Inflammatory macrophage treated with lipopolysaccharide for 4 hours (primary cell): ENCODE measurements around the gene ZNF280B.

Experiments used
- DNase-seq: peaks from one replicate; pipeline ENCODE4 v3.0.0-alpha.2; 2020

The ZNF280B gene, protein sequence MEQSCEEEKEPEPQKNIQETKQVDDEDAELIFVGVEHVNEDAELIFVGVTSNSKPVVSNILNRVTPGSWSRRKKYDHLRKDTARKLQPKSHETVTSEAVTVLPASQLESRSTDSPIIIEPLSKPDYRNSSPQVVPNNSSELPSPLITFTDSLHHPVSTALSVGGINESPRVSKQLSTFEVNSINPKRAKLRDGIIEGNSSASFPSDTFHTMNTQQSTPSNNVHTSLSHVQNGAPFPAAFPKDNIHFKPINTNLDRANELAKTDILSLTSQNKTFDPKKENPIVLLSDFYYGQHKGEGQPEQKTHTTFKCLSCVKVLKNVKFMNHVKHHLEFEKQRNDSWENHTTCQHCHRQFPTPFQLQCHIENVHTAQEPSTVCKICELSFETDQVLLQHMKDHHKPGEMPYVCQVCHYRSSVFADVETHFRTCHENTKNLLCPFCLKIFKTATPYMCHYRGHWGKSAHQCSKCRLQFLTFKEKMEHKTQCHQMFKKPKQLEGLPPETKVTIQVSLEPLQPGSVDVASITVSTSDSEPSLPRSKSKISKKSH

DNA sequence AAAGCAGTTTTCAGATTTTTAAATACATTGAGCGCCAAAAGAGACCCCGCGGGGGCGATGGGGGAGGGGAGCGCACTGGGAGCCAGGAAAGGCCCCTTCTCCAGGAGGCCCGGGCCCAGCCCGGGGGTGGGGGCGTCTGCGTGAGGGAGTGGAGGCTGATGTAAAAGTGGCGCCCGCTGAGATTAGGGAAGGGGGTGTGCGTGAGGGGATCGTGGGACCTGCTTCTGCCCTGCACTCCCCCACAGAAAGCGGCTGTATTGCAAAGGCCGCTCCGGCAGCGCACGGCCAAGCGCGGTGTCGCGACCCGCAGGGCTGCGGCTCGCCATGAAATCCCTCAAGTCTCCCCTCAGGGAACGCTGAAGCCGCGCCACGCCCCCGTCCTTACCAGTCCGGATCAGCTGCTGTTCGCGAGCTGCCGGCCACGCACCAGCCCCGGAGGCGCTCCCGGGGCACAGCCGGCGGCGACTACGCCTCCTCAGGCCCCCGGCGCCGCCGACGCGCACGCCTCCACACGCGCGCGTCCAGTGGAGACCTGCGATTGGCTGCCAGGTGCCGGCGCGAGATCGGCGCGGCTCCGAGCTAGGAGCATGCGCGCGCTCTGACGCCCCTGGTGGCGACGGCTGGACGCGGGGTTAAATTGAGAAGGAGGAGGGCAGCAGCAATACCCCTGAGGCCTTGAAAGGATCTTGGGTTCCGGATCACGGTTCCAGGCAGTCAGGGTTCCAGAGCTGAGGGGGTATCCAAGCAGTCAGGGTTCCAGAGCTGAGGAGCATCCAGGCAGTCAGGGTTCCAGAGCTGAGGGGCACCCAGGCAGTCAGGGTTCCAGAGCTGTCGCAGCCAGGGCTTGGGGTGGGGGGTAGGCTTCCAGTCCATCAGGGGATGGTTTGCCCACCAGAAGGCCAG is at the start of gene ZNF280B:
ZNF280B (minus strand) TSS at position 469 of the 903 bp plus-strand sequence. CDS start 19,344 bp downstream, outside the sequence.
- peak; percentile 67 for DNase-seq

DNA sequence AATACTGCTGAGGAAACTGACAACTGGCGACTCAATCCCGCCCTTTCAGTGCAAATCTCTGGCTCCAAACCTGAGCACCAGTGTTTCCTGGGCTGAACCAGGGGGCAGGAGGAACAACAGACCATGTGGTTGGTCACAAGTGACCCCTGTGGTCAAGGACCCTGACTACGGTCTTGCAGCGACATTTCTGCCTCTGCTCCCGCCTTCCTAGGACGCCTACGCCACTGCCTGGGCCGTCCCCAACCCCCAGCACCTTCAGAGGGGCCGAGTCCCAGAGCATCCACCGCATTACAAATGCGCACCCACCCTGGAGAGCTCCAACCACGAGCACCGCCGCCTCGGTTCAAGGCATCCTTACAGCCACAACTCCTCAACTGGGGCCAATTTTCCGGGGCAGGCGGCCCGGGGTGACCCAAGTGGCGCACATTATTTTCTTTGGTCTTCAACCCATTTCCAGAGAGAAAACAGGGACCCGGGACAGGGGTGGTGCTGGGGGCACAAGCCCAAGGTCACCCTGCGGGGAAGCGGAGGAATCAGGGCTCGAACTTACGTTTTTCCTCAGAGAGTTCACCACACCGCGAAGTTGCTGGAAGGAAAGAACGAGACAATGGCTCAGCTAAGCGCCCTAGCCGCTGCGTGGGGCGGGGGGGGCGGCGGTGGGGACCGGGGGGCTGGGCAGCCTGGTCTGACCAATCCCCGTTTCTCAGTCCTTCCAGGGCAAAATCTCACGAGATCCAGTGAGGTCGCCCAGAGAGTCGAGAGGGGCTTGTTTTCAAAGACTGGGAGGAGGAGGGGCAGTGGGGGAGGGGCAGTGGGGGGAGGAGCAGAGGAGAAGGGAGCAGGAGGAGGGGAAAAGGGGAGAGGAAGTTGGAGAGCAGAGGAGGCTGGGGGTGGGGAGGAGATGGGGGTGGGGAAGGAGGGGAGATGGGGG is 48.7 kb upstream of the ZNF280B start:
- no peak for DNase-seq

DNA sequence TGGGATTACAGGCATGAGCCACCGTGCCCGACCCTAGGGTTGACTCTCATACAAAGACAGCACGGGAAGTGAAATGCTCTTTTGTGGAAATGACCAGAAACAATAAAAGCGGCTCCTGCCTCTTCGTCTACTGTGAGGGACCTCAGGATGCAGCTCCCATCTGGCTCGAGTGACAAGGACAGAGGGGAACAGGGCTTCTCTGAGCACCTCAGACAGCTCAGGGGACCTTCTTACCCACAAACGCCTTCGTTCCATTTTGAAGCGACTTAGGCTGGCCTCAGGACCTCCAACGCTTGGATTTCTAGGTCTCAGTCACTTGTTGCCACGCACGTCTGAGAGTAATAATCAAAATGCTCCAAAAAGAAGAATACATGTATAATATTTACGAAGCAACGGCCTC is 48.0 kb upstream of the ZNF280B start:
- DNase-seq: no peak

DNA sequence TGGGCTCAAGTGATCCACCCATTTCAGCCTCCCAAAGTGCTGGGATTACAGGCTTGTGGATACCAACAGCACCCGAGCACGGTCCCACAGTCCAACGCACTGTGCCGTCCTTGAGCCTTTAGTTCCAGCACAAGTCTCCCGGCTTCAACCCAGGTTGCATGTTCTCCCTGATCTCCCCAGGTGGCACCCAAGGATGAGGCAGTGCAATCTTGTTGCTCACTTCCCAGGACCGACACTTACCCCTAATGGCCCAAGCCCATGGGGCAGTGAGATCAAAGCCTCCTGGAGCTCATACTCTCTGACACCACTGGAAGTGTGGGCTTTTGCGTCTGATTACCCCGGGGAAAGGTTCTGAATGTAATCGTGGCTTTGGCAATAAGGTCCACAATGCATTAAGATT is 47.1 kb upstream of the ZNF280B start:
- DNase-seq: no peak

DNA sequence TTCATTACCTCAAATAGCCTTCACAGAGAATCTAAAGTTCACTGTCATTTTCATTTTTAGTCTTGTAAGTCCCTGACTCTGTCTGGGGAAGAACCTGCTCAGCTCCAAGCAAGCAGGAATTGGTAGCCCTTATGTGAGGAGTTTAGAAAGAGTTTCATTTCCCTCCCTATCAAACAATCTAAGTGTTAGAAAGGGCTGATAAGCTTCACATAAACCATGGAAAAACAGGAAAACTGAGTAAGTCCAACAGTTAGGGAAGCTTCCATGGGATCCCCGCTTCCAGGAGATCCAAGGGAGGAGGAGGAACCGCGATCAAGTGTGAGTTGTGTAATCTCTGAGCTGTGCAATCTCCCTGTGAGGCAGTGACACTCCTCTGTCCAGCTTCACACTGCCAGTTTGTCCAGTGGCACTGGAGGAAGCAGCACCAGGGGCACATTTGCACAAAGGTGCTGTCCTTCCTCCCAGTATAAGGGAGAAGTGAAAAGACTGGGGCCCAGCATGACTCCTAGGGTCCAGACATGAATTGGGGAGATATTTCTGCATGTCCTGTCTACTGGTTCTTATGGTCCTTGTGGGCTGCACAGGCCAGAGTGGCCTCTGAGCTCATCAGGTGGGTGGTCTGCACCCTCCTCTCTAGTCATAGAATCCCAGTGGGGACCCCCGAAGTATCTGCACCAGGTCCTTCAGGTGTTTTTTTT is 46.2 kb upstream of the ZNF280B start:
- peak; percentile 46 for DNase-seq

DNA sequence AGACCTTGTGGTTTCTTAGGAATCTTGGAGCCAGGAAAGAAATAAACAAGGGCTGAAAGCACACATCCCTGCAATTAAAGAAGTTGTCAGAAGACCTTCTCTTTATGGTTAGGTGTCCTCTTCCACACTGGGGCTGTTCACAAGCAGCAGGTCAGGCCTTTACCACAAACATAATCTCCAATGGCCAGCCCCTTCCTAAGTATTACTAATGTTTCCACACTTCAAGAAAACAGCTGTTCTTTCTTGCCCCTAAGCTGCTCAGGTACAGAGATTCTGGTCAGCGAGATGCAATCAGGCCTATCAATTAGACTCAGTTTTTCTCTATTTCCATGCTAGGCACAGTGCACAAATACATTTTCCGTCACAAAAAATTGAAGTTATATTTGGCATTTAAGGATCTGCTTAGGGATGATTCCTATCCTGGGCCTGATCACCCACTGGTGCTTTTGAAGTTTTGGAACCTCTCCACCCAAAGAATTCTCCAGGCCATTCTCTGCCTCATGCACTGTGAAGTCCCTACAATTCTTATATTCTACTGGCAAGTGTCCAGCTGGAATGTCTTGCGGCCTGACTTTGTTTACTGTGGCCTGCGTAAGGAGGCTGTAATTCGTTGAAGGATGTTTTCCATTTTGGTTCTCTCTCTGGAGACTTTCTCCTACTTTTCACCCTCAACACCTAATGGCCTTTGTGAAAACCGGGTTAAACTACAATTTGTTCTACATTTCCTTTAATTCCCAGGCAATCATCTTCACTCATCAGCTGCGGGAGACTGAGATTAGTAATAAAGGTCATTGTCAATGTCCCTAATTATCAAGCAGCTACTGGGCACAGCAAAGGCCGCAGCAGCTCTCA is 45.4 kb upstream of the ZNF280B start:
- no peak for DNase-seq

DNA sequence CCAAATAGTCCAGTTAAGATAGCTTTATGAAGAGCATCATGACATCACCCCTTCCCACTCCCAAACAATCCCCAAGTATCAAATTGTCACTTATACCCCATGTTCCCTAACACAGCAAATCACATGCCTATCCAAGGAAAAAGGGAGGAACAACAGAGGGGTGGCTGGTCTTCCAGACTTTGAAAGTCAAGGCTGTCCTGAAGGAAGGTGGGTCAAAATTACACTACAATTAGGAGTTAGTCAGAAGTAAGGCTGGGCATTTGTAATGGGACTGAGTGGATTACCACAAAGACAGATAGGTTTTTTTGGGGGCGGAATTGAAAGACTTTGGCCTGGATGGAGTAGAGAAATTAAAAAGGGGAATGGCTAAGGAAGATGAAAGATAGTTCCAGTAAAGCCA is 44.6 kb upstream of the ZNF280B start:
- DNase-seq: no peak

DNA sequence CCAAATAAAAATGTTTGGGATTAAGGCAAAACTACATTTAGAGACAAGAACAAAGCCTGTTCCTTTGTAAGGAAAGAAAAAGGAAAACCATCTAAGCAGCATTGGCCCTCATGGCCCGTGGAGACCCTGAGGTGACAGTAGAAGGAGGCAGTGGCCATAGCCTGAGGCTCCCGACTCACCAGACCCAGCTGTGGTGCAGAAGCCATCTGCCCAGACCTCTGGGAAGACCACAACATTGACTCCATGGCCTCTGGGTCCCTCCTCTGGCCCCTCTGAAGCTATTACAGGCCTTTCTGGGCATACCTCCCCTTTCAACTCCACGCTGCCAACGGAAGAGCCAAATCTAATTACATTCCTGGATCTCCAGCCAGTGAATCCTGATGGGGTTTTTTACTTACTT is 44.1 kb upstream of the ZNF280B start:
- DNase-seq: no peak

DNA sequence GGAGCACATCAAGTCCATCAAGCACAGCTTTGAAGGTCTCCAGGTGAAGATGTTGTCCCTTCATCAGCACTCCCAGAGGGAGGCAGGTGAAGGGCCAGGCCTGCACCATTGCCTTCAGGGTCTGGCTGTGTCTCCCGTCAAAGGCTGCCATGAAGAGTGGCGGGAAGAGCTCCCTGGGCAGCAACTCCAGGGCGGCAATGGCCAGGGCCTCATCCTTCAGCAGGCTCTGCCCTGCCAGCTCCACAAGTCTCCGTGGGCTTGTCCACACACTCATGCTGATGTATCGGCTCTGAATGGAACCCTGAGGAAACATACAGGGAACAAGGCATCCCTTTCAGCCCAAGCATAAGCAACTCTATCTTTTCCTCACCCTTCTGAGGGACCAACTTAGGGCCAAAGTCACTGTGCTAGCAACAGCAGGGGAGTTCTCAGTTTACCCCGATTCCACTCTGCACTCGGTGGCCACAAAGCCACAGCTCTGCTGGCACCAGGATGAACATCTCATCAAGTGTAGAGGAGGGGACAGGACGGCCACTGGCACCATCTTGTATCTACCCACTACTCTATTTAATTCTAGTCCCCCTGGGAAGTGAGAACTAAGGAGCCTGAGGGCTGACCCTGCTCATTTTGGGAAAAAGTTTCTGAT is 42.4 kb upstream of the ZNF280B start:
- DNase-seq: no peak

DNA sequence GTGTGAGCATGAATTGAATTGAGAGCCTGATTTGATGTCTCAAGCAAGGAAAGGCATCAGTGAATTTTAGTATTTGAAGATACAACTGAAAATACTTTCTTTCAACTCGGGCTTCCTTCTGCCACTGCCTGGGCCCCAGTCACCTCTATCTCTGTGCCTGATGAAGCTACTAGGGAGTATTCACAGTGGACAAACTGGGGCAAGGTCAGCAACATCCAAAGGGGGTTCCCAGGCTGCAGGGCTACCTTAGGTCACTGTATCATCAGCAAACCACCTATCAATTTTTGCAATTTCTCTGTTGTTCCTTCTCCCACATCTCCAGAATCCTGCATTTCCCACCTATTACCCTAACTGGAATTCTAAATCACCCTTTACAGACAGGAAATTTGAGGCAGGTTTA is 40.4 kb upstream of the ZNF280B start:
- no peak for DNase-seq

DNA sequence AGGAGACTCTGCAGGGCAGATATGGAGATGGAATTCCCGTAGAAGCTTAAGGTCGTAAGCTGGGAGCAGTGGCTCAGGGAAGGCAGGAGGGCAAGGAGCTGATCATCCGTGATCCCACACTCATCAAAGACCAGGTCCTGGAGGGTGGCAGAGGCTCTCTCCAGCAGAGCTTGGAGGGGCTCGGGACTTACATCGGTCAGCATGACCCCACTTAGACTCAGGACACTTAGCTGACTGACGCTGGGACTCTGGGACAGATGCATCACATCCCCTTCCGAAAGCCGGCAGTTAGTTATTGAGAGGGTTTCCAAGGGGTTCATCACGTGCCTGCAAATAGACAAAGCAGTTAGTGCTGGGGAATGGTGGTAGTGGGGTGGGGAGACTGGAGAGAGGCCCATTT is 39.8 kb upstream of the ZNF280B start:
- DNase-seq: peak; percentile 2

DNA sequence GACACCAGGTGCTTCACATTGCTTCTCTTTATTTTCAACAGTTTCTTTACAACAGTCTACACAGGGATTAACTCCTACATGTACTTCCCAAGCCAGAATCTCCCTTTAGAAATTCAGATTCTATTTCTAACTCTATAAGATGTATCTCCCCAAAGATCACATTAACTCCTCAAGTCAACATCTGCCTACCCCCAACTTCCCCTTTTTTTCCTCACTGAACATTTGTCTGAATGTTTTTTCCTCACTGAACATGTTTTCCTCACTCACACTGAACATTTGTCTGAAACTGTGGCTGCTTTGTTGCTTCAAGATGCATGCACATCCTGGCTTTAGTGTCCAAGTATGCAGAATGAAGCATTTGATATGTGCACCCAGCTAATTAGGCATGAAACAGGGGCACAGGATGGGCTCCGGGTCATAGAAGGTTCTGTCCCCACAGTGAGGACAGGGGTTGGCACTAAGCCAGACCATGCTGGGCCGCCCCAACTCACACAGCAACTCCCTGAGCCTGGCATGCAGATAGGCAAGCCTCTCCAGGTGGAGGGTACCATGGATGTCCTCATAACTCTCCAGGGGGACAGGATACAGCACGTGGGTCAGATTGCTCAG is 39.3 kb upstream of the ZNF280B start:
- DNase-seq: peak; percentile 3

DNA sequence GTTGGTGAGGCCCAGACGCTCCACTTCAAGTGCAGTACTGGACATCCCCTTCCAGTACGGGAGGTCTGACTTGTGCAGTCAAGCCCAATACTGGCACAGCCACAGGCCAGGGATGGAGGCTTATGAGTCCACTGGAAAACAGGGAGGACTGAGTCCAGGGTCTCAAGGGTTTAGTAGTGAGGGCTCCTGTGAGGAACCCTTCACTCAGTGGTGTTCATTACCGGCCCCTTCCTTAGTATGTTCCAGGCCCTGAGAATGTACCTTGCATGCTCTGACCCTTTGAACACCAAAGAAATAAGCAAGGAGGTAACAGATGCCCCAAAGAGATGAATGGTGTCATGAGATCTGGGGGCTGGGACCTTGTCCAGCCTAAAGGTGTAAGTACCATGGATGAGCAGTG is 38.7 kb upstream of the ZNF280B start:
- no peak for DNase-seq

DNA sequence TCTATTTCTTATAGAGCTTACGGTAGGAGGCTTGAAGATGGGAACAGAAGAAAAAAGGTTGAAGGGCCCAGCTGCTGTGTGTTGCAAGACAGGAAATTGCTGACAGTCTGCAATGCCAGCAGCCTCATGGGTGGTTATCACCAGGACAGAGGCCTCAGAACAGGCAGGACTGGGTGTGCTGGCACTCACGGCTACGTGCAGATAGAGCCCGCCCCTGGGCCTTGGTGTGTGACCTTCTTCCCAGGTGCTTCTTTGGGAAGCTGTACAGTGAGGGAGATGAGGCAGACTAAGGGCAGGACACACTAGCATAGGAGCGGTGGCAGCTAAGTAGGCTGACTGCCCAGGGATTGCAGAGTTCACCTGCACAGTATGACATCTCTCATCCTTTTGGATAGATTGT is 37.9 kb upstream of the ZNF280B start:
- DNase-seq: peak; percentile 42

DNA sequence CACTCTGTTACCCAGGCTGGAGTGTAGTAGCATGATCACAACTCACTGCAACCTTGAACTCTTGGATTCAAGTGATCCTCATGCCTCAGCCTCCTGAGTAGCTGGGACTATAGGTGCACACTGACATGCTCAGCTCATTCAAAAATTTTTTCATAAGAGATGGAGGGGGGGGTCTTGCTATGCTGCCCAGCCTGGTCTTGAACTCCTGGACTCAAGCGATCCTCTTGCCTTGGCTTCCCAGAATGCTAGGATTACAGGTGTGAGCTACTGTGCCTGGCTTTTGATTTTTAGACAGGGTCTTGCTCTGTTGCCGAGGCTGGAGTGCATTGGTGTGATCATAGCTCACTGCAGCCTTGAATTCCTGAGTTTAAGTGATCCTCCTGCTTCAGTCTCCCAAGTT is 36.5 kb upstream of the ZNF280B start:
- DNase-seq: no peak

DNA sequence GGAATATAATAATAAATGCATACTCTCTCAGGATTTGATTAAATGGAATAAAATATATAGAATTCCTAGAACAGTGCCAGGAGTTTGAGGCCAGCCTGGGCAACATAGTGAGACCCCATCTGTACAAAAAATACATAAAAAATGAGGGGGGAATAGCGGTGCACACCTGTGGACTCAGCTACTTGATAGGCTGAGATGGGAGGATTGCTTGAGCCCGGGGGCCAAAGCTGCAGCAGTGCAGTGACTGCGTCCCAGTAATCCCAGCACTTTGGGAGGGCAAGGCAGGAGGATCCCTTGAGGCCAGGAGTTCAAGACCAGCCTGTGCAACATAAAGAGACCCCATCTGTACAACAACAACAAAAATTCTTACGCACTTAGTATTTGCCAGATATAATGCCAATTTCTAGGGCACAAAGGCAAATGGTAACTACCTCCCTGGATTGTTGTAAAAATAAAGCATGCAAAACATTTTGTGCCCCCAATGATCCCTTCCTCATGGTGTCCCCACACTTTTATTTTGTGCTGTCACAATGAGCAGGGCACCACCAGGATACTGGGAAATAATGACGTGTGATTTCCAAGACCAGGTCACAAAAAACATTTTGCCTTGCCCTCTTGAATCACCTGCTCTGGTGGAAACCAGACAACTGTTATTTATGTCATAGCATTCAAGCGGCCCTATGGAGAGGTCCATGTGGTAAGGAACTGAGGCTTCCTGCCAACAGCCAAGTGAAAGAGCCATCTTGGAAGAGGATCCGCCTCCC is 29.9 kb upstream of the ZNF280B start:
- DNase-seq: no peak

DNA sequence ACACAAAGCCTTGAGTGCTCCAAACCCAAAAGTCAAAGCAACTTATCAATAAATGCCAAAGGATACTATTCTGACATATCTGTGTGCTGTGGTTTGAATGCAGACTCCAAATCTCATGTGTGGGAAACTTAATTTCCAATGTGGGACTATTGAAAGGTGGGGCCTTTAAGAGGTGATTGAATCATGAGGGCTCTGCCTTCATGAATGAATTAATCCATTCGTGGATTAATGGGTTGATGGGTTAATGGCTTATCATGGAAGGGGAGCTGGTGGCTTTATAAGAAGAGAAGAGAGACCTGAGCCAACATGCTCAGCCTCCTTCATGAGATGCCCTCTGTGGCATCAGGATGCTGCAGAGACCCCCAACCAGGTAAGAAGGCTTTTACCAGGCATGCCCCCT is 28.4 kb upstream of the ZNF280B start:
- DNase-seq: no peak

DNA sequence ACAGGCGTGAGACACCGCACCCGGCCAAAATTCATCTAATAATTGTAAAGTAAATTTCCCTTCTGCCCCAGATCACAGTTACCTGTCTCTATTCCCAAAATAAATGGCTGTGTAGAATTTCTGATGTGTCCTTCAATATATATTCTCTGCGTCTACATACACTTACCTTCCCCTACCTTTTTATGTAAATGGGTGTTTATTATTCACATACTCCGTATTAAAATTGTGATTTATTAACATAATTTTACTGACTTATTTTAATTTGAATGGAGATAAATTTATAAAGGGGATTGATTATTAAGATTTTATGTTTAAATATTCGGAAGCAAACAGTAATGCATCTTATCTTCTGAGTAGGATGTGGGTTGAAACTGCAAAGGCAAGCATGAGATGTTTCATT is 28.0 kb upstream of the ZNF280B start:
- DNase-seq: no peak

DNA sequence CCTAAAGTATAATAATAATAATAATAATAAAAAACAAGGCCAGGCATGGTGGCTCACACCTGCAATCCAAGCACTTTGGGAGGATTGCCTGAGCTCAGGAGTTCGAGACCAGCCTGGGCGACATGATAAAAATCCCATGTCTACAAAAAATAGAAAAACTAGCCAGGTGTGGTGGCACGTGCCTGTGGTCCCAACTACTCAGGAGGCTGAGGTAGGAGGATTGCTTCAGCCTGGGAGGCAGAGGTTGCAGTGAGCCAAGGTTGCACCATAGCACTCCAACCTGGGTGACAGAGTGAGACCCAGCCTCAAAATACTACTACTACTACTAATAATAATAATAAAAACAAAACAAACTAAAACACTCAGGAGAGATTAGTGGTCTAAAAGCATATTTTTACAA is 27.1 kb upstream of the ZNF280B start:
- no peak for DNase-seq
